H54 (cell line): ENCODE measurements around the gene GADL1.

ENCODE experiments used
- DNase-seq: peaks from one replicate; pipeline ENCODE4 v3.0.0; 2011; ENCODE audit warnings: low spot score, mixed read lengths; ENCODE audit not compliant: insufficient read length
- FAIRE-seq: peaks from 3 replicates; lab custom pipeline; 2011; peaks lifted over from hg19 to GRCh38; lab: Jason Lieb, UNC
- POLR2A ChIP-seq: IDR thresholded peaks from 2 replicates; pipeline ENCODE4 v1.6.1; 2011; ENCODE audit warnings: low read depth, mild to moderate bottlenecking, low read length

The GADL1 gene

DNA sequence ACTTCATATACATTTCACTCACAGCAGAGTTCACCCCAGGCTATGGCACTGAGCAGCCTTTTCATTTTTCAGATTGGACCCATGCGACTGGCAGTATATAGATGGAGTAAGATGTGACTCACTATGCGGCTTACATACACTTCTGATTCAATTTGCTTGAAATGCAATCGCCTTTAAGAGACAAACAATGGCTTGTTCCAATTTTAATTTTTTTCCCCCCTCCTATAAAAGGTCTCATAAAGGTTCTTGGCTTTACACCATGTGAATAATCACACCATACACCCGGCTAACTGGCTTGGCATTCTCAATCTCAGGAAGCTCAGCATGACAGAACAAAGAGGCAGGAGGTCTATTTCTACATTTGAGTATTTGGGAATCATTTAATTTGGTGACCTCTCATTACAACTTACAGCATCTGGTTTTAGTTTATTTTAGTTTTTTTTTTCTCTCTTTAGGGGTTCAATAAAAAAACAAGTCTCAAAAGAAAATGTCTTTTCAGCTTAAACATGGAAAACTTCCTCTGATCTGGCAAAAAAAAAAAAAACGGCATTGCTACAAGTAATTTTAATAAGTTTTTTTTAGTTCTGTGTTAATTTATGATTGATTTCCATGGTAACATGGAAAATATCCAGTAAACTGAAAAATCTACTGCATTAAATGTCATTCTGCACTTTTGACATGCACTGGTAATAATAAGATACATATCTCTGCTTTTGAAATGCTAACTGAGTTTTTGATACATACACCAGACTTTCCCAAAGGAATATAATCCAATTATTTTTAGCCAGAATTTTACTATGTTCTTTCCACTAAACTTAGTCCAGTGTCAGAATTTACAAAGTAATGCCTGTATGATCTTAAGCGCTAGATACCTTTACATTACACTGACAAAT is 38.8 kb downstream of the GADL1 start:
- no peak for TF ChIP-seq POLR2A
- no peak for FAIRE-seq
- DNase-seq = no peak

DNA sequence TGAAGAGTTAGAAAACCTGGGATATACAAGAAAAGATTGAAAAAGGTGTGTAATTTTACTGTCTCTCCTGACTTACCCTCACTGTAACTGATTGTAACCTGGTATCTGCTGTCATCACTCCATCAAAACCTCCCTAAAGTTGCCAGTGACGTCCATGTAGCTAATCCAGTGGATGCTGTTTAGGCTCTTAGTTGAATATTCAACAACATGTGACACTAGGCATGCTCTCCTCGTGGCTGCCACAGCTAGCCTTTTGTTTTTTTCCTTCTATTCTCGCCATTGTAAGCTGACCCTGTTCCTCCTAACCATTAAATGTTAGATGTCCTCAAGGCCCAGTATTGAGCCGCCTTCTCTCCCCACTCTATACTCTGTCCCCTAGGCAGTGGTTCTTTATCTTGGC is 41.6 kb downstream of the GADL1 start:
- DNase-seq (no peak), FAIRE-seq (no peak)
- TF ChIP-seq POLR2A = no peak

DNA sequence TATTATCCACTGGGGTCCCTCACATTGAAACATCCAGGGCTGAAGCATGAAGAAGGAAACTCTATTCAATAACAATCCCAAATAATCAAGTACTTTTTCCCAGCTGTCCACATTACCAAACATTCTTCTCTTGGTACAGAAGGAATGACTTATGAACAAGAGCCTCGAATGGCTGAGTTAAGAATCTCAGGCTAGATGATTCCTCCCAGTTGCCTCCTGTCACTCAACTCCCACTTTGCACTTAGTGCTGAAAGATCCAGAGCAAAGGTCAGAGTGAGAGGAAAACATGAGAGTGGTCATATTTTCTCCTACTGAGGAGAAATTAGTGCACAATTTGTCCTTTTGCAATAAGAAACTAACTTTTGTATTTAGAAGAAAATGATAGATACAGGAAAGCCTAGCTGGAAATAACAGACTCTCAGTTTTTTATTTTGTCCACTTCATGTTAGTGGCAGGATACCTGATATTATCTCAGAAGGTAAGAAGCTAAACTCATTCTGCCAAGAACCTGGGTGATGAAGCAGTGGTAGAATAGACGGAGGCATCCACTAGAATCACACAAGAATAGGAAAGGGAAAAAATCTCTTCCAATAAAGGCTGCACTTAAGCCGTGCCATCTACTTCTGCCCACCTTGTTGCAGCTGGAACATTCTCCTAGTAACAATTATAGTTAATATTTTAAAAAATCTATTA is 46.2 kb downstream of the GADL1 start:
- FAIRE-seq (no peak), DNase-seq (no peak)
- no peak for TF ChIP-seq POLR2A

GRCh38 chr3:30847592-30847991 is 46.9 kb downstream of the GADL1 start:
- no peak for TF ChIP-seq POLR2A
- FAIRE-seq (no peak), DNase-seq (no peak)

GRCh38 chr3:30845606-30846005 is 48.9 kb downstream of the GADL1 start:
- DNase-seq (no peak), FAIRE-seq (no peak)
- no peak for TF ChIP-seq POLR2A

DNA sequence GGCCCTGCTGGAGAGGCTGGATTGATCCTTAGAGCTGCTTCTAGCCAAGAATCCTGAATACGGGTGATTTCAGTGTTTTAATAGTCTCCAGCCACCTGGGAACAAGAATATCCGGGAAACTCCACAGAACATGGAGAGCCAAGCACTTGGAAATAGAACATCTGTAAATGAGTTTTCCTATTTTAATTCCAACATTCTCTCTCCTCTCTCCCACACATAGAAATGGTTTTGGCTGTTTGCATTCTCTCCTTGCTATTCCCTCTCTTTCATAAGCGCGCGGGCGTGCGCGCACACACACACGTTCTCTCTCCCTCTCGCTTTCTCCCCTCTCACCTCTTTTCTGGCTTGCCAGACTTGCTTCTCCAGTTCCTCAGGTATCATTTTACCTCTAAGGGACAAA is 50.6 kb downstream of the GADL1 start:
- DNase-seq (no peak), FAIRE-seq (no peak)
- TF ChIP-seq POLR2A = no peak

- DNase-seq = no peak
- no peak for TF ChIP-seq POLR2A
- FAIRE-seq = no peak
These were observed 58.3 kb downstream of the GADL1 start for GRCh38 chr3:30836141-30836540.

- no peak for DNase-seq
- no peak for TF ChIP-seq POLR2A
These were observed 58.8 kb downstream of the GADL1 start for GRCh38 chr3:30835667-30836066.

GRCh38 chr3:30832961-30833575 is 61.4 kb downstream of the GADL1 start:
- FAIRE-seq (no peak), DNase-seq (no peak)
- no peak for TF ChIP-seq POLR2A

More at GRCh38 chr3:30835667-30836066, 58.8 kb downstream of the GADL1 start:
- no peak for FAIRE-seq

GRCh38 chr3:30827080-30827479 is 67.4 kb downstream of the GADL1 start:
- DNase-seq (no peak), FAIRE-seq (no peak)
- no peak for TF ChIP-seq POLR2A

DNA sequence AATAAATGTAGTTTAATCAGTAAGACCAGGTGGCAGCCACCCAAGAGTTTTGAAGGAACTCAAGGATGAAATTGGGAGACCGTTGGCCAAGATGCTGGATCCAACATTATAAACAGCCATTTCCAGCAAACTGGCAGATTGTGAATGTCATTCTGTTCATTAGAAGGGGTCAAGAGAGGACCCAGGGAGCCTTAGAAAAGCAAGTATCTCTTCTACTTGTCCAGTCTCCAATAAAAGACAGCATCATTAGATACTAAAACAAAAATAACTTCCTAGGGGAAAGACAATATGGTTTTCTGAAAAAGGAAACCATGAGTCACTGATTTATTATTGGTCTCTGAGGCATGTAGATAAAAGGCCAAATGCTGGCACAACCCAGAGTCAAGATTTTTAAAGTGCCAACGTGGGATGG is 67.9 kb downstream of the GADL1 start:
- DNase-seq (no peak), FAIRE-seq (no peak)
- TF ChIP-seq POLR2A = no peak

DNA sequence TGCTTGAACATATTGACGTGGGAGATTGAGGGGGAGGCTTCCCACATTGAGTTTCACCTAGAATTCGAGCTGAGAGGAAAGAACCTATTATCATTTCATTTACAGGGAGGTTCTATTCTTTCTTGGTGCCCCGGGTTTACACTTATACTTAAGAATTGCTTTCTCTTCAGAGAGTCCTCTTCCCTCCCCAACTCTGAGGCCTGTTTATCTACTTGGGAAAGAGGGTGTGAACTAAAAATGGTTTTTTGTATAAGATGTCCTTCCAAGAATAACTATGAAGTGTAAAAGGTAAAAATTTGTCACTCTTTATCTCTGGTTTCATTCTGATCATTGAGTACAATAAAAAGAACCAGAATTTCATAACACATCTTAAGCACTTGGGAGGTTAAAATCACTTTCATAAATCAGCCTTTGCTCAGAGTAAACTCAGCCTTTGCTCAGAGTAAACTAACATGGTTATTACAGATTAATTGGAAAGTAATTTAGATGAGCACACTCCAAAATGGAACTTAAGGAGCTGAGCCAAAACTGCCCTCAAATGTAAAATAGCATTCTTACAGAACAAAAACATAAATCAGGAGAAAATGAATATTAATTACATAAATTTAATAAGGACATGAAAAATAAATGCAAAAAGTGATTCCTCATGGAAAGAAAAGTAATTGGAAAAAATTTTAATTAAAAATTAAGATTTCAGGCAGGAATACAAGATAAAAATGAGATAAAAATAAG is 75.2 kb downstream of the GADL1 start:
- DNase-seq (no peak), FAIRE-seq (no peak)
- TF ChIP-seq POLR2A = no peak

DNA sequence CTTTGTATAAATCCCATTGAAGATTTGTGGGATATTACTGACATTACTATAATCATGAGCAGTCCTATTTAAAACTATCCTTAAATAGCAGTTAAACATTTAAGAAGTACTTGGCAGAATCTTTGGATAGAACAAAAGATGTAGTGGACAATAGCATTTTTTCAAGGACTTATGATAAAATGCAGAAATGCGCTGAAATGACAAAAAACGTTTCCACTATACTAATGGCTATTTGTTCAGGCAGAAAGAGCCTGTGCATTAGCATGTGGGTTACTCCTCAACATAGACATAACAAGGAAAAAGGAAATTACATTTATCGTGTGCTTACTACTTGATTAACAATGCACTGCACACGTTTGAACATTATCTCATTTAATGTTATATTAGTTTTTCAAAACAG is 80.7 kb downstream of the GADL1 start:
- FAIRE-seq (no peak), DNase-seq (no peak)
- TF ChIP-seq POLR2A = no peak
